ENCODE data around the gene RAB7B.

Gene RAB7B

DNA sequence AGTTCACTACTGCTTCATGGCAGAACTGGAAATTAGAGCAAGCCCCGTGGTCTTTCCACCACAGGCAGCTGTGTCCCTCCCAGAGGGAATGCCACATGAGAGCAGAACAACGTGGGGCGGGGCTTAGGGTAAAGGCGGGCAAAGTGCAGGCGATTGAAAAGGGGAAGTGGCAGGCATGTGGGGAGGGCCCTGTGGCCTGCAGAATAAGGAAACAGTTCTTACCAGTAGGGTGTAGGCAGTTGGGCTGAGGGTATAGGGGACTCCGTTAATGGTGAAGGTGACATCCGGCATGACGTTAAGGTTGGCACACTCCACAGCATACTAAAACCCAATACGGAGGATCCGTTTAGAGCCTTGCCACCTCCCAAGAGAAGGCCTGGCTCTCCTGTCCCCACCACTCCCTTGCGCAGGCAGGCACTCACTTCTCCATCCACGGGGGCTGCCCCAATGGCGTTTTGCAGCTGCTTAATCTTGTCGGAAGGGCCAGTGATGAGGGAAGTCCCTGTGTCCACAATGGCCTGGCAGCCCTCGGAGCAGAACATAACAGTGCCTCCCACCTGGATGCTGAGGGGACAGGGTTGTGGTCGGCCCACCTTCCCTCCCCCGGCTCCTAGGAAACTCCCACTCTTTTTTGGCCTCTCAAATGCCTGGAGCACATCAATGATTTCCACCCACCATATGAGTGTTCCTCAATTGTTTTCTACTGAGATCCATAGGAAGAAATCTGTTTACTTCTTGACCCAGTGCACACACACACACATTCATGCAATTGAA lies 9.1 kb upstream of the RAB7B start:
- TF ChIP-seq, protein P1, sequence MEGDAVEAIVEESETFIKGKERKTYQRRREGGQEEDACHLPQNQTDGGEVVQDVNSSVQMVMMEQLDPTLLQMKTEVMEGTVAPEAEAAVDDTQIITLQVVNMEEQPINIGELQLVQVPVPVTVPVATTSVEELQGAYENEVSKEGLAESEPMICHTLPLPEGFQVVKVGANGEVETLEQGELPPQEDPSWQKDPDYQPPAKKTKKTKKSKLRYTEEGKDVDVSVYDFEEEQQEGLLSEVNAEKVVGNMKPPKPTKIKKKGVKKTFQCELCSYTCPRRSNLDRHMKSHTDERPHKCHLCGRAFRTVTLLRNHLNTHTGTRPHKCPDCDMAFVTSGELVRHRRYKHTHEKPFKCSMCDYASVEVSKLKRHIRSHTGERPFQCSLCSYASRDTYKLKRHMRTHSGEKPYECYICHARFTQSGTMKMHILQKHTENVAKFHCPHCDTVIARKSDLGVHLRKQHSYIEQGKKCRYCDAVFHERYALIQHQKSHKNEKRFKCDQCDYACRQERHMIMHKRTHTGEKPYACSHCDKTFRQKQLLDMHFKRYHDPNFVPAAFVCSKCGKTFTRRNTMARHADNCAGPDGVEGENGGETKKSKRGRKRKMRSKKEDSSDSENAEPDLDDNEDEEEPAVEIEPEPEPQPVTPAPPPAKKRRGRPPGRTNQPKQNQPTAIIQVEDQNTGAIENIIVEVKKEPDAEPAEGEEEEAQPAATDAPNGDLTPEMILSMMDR (conservative IDR thresholded peaks at IDR 0.05; ENCODE audit: low read length), result no peak
- no peak overlapping the region for H3K4me3 ChIP-seq (ENCODE audit: low read length)
- no peak for DNase-seq (ENCODE audit: low read depth)

DNA sequence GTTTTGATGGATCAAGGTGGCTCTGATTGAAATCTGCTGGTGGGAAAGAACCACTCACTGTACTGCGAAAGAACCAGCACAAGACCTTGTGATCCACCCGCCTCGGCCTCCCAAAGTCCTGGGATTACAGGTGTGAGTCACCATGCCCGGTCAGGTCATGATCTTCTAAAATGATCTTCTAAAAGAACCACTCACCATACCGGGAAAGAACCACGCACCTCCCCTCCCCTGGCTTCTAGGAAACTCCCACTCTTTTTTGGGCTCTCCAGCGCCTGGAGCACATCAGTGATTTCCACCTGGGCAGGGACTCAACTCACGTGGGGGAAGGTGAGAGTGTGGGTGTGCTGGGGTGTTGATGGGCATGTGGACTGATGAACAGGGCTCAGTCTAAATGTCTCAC lies 7.9 kb upstream of the RAB7B start:
- TF ChIP-seq, protein P1 (conservative IDR thresholded peaks at IDR 0.05; ENCODE audit: low read length), result no peak
- DNase-seq (ENCODE audit: low read depth), result no peak

DNA sequence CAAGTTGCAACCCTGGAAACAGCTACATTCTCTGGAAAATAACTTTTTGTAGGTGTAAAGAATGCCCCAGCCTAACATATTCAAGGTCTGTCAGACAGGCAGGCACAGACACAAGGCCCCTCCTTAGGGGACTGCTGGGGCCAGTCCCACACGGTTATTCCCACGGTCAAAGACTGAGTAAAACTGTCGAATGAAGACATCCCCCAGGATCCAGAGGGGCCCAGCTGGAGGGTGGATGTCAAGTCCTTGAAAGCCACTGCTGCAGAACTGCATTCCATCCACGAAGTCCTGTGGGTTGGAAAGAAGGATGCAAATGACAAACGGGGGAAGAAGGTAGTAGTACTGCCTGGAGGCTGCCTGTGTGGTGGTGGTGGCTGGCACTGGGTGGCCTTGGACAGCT lies 6.9 kb upstream of the RAB7B start:
- TF ChIP-seq, protein P1 (conservative IDR thresholded peaks at IDR 0.05; ENCODE audit: low read length), result no peak
- DNase-seq (ENCODE audit: low read depth), result no peak
- no peak overlapping the region for H3K4me3 ChIP-seq (ENCODE audit: low read length)

More for the DNA sequence above, 7.9 kb upstream of the RAB7B start:
- H3K4me3 ChIP-seq (ENCODE audit: low read length), result no peak overlapping the region

DNA sequence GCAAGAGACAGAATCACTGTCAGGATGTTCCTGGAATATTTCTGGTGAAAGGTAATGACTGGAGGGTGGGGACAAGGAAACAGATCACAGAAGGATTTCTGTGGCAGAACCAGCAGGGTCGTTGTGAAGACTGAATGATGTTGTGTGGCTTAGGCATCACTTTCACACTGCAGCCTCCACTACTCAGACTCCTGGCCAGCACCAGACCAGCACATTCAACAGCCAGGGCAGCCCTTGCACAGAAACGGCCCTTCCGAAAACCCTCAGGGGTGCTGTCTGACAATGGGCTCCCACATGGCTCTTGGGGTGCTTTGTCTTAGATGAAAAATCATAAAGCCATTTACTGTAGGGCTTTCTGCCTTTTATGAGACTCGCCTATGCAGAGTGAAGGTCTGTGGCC lies 3.8 kb upstream of the RAB7B start:
- TF ChIP-seq, protein P1 (conservative IDR thresholded peaks at IDR 0.05; ENCODE audit: low read length), result no peak
- no peak overlapping the region for H3K4me3 ChIP-seq (ENCODE audit: low read length)
- DNase-seq (ENCODE audit: low read depth), result no peak

DNA sequence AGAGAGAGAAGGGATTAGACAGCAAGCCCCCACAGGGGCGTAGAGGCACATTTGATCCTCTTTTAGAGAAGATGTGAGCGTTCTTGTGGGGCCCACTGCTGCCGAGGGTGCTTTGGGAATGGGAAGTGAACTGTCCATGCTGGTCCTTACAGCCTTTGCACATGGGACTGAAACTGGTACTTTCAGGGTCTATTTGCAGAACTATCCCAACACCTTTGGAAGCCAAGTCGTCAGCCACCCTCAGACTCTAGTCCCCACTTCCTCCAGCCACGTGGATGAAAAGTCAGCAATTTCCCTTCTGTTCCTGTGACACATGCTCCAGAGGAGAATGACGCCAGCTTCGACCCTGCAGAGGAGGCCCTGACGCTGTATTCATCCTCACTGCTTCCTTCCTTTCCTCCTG lies 2.6 kb upstream of the RAB7B start:
- DNase-seq (ENCODE audit: low read depth), result no peak
- TF ChIP-seq, protein P1 (conservative IDR thresholded peaks at IDR 0.05; ENCODE audit: low read length), result no peak
- no peak overlapping the region for H3K4me3 ChIP-seq (ENCODE audit: low read length)

DNA sequence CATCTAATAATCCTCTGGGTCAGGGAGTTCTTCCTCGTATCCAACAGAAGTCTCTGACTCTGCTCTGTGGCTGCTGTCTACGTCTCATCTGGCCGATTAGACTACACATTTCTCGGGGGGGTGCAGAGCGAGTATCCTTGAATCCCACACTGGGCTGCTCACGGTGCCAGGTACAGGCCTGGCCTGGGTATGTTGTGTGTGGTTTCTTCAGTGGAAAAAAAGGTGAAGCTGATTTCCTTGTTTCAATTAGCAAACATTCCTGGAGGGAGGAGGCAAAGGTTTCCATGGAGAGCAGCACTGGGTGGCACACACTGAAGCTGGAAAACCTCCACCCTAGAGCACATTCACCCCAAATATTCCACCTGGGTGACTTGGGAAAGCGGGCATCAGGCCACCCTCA lies 2.0 kb upstream of the RAB7B start:
- no peak for DNase-seq (ENCODE audit: low read depth)
- TF ChIP-seq, protein P1 (conservative IDR thresholded peaks at IDR 0.05; ENCODE audit: low read length), result no peak
- H3K4me3 ChIP-seq (ENCODE audit: low read length), result no peak overlapping the region

DNA sequence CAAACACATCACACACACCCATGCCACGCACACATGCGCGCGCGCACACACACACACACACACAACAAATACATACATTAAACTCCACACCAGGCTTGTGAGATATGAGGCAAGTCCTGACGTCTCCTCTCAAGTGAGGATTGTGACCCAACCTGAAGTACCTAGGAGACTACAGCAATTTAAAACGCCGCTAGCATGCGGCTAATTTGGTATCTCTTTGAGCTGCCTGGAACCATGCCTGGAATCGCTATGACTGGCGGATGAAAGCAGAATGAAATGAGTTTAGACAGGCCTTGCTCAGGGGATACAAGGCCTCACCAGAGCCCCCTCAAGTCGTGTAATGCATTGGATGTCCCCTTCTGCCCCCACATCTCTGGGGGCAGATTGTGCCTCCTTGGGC lies 1.6 kb upstream of the RAB7B start:
- no peak overlapping the region for H3K4me3 ChIP-seq (ENCODE audit: low read length)
- TF ChIP-seq, protein P1 (conservative IDR thresholded peaks at IDR 0.05; ENCODE audit: low read length), result no peak
- DNase-seq (ENCODE audit: low read depth), result no peak
